Mucosa of stomach (tissue), 1 donor: ENCODE results near the gene HCAR1.
"Not testable (repeated sequence)": the region's sequence is repeated elsewhere in the genome, so short reads cannot be mapped to it uniquely, and the experiment has no call there.

ENCODE experiments used
- H3K27me3 ChIP-seq: one replicate; pipeline ENCODE4 v1.7.0; 2013; ENCODE audit warnings: mild to moderate bottlenecking, low read length; ENCODE audit not compliant: control insufficient read depth, insufficient read depth
- H3K36me3 ChIP-seq: one replicate; pipeline ENCODE4 v1.7.0; 2013; ENCODE audit warnings: low read length; ENCODE audit not compliant: control insufficient read depth, insufficient read depth
- H3K4me1 ChIP-seq: one replicate; pipeline ENCODE4 v1.7.0; 2013; ENCODE audit warnings: mild to moderate bottlenecking, low read length; ENCODE audit not compliant: control insufficient read depth, insufficient read depth
- H3K4me3 ChIP-seq: one replicate; pipeline ENCODE4 v1.7.0; 2013; ENCODE audit warnings: low read length
- H3K9ac ChIP-seq: one replicate; pipeline ENCODE4 v1.7.0; 2013; ENCODE audit warnings: mild to moderate bottlenecking, low read length, moderate library complexity
- H3K9me3 ChIP-seq: one replicate; pipeline ENCODE4 v1.7.0; 2013; ENCODE audit warnings: mild to moderate bottlenecking, low read length, moderate library complexity; ENCODE audit not compliant: control insufficient read depth
- donor health status: Pancreatic carcinoma.

HCAR1 gene

GRCh38 chr12:122738571-122738970 is 7.9 kb upstream of the HCAR1 start:
- Histone ChIP-seq H3K9ac (no peak overlapping the region), H3K4me3 (no peak overlapping the region), H3K36me3 (no peaks in the 10 kb centered on the region), H3K27me3 (no peaks in the 10 kb centered on the region), H3K4me1 (no peaks in the 10 kb centered on the region), H3K9me3 (no peaks in the 10 kb centered on the region)

DNA sequence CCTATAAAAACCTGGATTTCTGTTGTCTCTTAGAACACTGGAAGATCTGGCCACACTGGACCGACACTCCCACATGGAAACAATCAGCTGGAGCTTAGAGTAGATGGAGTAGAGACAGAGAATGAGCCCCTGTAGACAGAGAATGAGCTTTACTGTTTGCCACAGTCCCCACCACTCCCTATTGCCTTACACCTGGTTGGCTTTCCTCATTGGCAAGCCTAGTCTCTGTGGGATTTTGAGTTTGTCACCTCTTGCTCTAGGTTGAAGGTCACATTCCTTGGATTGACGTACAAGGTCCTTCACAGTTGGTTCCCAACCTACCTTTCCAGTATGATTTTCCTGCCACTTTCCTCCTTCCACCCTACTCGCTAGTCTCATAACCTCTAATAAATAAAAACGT is 2.0 kb upstream of the HCAR1 start:
- H3K4me3 ChIP-seq = no peak overlapping the region
- no peaks in the 10 kb centered on the region for H3K9me3 ChIP-seq
- H3K9ac ChIP-seq = no peak overlapping the region
- H3K4me1 ChIP-seq = peaks cover 9% of the 10 kb centered on the region
- H3K27me3 ChIP-seq = no peaks in the 10 kb centered on the region
- H3K36me3 ChIP-seq = no peaks in the 10 kb centered on the region

DNA sequence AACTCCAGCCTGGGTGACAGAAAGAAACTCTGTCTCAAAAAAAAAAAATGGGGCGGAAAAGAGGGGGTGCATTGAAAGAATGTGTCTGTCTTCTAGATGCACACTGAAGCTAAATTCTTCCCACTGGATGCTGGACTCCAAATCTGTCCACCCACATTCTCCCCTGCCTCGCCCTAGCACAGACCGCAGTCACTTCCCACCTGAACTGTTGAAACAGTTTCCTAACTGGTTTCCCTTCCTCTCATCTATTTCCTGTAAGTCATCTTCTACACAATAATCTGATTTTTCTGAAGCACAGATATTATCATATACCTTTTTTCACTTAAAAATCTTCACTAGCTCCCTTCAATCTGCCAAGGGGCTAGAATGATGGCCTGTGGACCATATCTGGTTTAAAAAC is 1.5 kb upstream of the HCAR1 start:
- Histone ChIP-seq H3K4me1 (peaks cover 9% of the 10 kb centered on the region), H3K27me3 (no peaks in the 10 kb centered on the region), H3K9me3 (no peaks in the 10 kb centered on the region), H3K4me3 (no peak overlapping the region), H3K36me3 (no peaks in the 10 kb centered on the region), H3K9ac (no peak overlapping the region)

- Histone ChIP-seq H3K4me1 (peaks cover 16% of the 10 kb centered on the region), H3K36me3 (no peaks in the 10 kb centered on the region), H3K27me3 (no peaks in the 10 kb centered on the region), H3K4me3 (peak overlapping the region; percentile 49), H3K9ac (peak overlapping the region; percentile 62), H3K9me3 (no peaks in the 10 kb centered on the region)
Measured at GRCh38 chr12:122729583-122730214, 945 bp downstream of the HCAR1 start.

- H3K27me3 ChIP-seq = no peaks in the 10 kb centered on the region
- H3K36me3 ChIP-seq = no peaks in the 10 kb centered on the region
- no peaks in the 10 kb centered on the region for H3K9me3 ChIP-seq
- H3K4me1 ChIP-seq = peaks cover 16% of the 10 kb centered on the region
- no peak overlapping the region for H3K9ac ChIP-seq
- no peak overlapping the region for H3K4me3 ChIP-seq
Measured at GRCh38 chr12:122726080-122726558, 4.5 kb downstream of the HCAR1 start.

- no peaks in the 10 kb centered on the region for H3K9me3 ChIP-seq
- no peak overlapping the region for H3K4me3 ChIP-seq
- H3K4me1 ChIP-seq = peaks cover 16% of the 10 kb centered on the region
- H3K9ac ChIP-seq = no peak overlapping the region
- H3K36me3 ChIP-seq = no peaks in the 10 kb centered on the region
- no peaks in the 10 kb centered on the region for H3K27me3 ChIP-seq
Measured at GRCh38 chr12:122725452-122726079, 5.1 kb downstream of the HCAR1 start.

GRCh38 chr12:122724641-122725243 is 5.9 kb downstream of the HCAR1 start:
- H3K9me3 ChIP-seq = no peaks in the 10 kb centered on the region
- peaks cover 8% of the 10 kb centered on the region for H3K4me1 ChIP-seq
- H3K9ac ChIP-seq = no peak overlapping the region
- H3K27me3 ChIP-seq = no peaks in the 10 kb centered on the region
- H3K36me3 ChIP-seq = no peaks in the 10 kb centered on the region
- no peak overlapping the region for H3K4me3 ChIP-seq

DNA sequence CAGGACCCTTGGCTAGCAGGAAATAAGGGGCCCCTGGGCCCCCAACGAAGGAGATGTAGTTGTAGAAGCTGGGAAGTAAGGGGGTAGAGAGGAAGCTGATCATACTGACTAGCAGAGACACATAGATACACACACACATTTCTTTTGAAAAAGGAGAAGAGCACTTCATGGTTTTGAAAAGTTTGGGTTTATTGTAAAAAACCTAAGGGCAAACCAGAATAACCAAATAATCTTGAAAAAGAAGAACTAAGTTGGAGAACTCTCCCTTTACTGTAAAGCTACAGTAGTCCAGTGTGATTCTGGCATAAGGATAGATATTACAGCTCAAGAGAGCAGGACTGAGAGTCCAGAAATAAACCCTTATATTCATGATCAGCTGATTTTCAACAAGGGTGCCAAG is 8.3 kb downstream of the HCAR1 start:
- H3K36me3 ChIP-seq = no peaks in the 10 kb centered on the region
- H3K9ac ChIP-seq = no peak overlapping the region
- no peak overlapping the region for H3K4me3 ChIP-seq
- peaks cover 7% of the 10 kb centered on the region for H3K4me1 ChIP-seq
- no peaks in the 10 kb centered on the region for H3K27me3 ChIP-seq
- H3K9me3 ChIP-seq = no peaks in the 10 kb centered on the region

DNA sequence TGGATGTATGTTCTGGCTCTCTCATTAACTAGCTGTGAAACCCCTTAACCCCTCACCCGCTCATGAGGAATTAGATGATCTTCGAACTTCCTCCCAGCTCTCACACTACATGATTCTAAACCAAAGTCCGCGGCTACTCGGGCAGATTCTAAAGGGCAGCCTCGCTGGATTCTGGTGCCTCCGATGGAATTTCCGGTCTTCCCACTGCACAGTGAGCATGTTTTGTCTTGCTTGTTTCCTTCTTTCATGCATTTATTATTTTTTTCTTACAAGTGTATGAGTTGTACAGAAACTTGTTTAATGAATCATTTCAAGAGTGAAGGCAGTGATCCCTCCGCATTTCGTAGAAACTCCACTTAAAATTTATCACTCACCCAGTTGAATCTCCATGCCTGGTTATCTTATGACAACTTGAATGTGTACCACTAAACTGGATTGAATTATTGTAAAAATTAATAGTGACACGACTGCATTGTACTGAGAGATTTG is 9.5 kb downstream of the HCAR1 start:
- H3K36me3 ChIP-seq = no peaks in the 10 kb centered on the region
- H3K9me3 ChIP-seq = no peaks in the 10 kb centered on the region
- no peak overlapping the region for H3K9ac ChIP-seq
- peaks cover 4% of the 10 kb centered on the region for H3K4me1 ChIP-seq
- H3K27me3 ChIP-seq = no peaks in the 10 kb centered on the region
- no peak overlapping the region for H3K4me3 ChIP-seq

DNA sequence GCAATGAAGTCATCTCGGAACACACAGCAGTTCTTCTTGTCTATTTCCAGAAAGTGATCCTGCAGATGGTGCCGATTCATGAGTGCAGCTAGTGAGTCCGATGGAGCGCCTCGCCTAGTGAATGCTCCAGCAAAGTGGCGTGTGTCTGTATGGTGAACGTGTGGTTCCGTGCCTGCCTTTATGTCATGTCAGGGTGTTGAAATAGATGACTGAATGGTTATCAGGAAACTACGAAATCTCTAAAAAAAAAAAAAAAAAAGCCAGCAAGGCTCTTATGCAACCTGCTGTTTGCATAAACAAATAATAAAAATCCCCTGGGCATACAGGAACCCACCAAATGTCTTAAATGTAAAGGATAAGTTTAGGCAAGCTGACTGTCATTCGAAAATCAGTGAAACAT is 14.0 kb downstream of the HCAR1 start, which contains the start of gene HCAR3:
TSS of gene HCAR3 (minus strand) at position 154 of the 400 bp plus-strand sequence. CDS start at position 80, 74 bp downstream.
- not testable (repeated sequence) for H3K27me3 ChIP-seq, H3K9me3 ChIP-seq, H3K36me3 ChIP-seq, H3K4me1 ChIP-seq, H3K9ac ChIP-seq, H3K4me3 ChIP-seq

DNA sequence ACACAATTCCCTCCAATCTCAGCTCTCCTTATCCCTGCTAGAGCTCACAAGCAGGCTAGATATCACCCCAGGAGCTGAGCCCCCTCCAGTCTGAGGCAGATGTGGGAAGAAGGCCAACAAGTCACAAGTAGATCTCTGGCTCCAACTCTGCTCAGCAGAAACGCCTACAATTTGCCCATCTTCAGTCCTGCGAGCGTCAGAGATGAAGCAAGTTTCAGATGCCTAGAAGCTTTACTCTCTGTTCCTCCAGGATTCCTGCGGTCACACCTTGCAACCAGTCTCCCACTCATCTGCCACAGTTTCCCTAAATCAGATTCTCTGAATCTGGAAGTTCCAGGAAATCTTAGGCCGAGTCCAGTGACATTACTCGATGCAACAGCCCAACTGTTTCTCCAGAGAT is 15.4 kb downstream of the HCAR1 start:
- not testable (repeated sequence) for H3K4me3 ChIP-seq, H3K9ac ChIP-seq, H3K9me3 ChIP-seq, H3K27me3 ChIP-seq, H3K36me3 ChIP-seq, H3K4me1 ChIP-seq

DNA sequence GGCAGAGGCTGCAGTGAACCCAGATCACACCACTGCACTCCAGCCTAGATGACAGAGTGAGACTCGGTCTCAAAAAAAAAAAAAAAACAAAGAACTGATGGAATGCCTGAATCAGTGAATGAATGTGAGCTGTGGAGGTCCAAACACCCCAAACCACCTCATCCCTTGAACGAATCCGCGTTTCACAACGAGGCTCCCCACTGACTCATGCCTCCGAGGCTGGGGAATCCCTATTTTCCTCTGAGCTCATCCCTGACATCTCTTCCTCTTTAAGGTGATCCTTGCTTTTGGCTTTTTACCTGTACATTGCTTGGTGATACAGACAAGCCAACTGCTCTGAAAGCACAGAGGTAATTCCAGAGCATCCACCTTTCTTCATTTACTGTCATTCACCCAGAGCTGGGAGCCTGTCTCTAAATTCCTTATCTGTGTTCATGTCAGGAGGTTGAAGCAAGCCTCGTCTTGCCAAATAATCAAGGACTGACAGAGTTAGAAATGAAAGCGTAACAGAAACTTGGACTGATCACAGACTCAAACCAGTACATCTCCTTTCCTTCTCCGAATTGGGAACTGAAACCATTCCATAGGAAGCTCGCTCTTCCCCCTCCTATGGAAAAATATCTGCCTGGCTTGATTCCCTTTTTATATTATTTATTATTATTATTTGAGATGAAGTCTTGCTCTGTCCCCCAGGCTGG is 17.0 kb downstream of the HCAR1 start:
- H3K4me3 ChIP-seq, H3K9ac ChIP-seq, H3K36me3 ChIP-seq, H3K27me3 ChIP-seq, H3K4me1 ChIP-seq, H3K9me3 ChIP-seq: not testable (repeated sequence)
